NCI-H146 treated with DMSO at 0.1 percent for 48 hours (cell line): ENCODE results near the gene FILIP1L.
"Not testable (repeated sequence)": the region's sequence is repeated elsewhere in the genome, so short reads cannot be mapped to it uniquely, and the experiment has no call there.

Experiments
- DNase-seq: peaks from one replicate; lab custom pipeline; 2025; ENCODE audit not compliant: unreplicated experiment; lab: John Stamatoyannopoulos, UW

The FILIP1L gene

DNA sequence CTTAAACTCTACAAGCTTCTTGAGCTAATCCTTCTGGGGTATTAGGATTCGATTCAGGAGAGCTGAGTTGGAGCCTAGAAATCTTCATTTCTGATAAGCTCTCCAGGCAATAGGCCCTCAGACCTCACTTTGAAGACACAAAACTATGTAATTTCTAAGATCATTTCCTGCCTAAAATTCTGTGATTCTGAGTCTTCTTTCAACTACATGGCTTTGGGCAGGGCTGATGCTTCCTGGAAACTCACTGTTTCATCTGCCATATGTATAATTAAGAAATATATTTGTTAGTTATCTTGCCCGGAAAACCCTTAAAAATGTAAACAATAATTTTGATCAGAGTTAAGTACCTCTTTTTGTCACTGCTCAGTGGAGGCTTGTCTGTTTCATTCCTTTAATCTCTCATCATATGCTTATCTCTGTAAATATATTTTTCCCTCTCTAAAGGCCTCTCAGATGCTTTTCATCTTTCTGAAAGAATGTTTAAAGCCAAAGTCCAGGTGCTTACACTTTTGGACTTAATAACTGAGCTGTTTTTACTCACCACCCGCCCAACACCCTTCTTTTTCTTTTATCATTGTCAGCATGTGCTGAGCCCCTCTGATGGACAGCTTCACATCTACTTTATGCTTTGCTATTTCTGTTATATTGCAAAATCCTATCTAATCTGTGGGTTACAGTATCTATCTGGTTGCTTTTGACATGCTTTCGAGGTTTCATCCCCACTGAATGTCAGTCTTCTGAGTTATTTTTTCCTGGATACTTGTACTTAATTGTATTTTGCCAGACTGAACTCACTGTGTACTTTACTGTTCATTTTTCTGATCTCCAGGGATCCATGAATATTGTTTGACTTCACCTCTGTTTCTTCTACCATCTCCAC, 38.2 kb downstream of the FILIP1L start:
- DNase-seq: no peak

DNA sequence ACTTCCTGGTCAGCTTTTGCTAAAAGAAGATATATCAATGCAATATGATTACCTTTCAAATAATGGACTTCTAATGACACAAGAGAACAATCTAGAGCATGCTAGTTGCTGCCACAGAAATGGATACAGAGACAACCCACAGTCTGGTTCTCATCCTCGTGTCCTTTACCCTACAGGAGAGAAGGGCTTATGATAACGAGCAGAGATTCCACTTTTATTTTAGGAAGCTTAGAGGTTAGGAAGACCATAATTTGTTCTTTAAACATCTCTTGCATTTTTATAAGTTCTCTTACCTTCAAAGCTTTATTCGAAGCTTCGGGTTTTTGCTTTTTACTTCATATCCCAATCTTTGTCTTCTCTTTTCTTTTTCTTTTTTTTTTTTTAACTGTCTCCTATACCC, 39.1 kb downstream of the FILIP1L start:
- DNase-seq: no peak

DNA sequence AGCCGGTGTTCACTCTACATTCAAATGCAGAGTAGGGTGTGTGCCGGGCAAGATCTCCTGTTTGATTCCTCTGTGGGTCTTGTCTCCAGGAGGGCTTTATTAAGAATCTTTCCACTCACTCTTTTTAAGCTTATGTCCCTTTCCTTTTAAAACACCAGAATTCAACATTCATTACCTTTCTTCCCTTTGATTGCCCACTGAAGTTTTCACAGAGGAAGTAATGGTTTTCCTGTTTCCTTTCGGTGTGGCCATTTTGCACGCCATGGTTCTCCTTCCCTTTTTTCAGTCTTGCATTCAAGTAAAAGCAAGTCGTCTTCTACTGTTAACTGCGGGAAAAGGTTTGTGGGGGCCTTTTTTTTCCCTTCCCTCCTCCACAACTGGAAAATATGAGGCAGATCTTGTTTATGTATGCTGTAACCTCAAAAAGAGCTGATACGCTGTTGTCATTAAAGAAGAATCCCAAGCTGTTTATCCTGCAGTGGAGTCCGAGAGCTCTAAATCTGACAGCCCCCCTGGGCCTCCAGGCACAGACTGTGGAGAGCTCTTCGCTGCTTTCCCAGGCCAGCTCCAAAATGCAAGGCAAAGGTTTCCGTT, 40.5 kb downstream of the FILIP1L start:
- DNase-seq: no peak

DNA sequence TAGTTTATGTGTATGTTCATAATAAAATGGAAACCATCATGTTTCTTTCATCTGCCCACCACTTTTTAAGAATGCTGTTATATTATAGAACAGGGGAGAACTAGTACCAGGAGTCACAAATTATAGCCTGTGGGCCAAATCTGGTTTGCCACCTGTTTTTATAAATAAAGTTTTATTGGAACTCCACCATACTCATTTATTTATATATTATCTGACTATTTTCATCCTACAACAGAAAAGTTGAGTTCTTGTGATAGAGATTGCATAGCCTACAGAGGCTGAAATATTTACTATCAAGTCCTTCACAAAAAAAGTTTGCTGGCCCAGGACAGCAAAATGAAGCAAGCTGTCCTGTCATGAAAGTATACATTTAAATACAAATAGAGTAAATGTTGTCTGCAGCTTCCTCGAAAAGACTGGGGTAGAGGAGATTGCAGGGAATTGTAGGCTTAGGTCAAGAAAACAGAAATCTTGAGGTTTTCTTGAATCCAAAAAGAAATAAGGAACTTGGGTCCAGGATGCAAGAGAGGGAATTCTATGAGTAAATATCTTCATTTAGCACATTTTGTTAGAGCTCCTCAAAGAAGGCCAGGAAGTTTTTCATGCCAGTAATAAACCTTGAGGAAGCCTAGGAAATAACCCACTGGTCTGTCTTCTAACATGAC, 41.1 kb downstream of the FILIP1L start:
- DNase-seq: no peak

DNA sequence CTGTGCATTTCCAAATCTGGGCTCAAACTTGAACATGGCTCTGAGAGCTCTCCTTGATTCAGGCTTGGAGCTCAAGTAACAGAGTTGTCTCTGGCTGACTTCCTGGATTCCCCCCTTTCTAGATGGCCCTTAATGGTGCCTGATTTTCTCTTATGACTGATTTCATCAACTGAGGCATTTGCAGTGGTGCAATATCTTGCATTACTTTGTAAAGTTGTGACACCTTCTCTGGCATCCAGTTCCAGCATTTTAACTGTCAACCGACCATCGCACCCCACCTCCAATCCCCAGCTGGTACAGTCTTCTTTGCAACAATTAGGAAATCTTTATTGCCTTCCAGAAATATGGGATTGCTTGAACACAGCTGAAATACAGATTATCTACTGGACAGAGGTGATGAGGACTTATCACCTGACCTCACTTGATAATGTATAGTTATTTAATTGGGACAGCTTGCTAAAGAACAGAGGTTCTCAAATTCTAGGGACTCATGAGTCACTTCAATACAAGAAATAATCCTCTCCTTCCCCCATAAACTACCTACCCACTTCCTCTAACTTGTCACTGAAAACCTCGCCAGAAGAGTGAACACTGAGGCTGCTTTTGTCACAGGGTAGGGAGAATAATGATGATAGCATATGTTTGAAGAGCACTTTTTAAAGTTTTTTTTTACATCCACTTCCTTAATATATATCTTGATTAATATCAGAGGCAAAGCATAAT, 41.8 kb downstream of the FILIP1L start:
- no peak for DNase-seq

DNA sequence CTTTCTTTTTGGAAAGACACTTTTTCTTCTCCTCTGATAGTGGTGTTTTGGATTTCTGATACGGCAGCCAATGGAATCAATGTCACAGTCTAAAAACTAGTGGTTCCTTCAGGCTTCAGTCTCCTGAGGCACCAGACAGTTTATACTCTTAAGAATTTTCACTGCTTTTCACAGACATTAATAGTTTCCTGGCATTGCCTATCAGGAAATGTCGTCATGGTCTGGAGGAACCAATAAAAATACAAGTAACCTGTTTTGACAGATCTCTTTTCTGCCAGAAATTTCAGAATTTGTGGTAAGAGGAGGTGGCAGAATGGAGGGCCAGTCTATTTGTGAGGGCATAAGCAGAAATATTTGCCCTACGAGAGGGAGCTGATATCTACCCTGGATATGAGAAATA, 44.8 kb downstream of the FILIP1L start:
- no peak for DNase-seq

DNA sequence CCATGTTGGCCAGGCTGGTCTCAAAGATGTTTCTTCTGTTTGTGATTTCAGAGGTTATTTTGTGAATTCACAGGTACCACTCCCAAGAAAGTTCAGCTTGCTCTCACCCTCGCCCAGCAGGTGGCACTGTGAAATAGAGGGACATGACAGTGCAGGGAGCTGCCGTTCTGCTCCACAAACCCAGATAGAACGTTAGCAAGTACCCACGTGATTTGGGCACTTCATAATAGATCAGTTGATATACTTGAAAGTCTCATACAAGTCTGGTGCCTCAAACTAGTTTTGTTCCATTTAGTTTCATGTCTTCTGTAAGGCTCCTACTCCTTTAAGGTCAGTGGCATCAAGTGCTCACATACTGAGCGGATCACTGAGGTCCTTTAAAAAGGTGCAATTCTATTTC, 45.5 kb downstream of the FILIP1L start:
- peak; percentile 51 for DNase-seq

DNA sequence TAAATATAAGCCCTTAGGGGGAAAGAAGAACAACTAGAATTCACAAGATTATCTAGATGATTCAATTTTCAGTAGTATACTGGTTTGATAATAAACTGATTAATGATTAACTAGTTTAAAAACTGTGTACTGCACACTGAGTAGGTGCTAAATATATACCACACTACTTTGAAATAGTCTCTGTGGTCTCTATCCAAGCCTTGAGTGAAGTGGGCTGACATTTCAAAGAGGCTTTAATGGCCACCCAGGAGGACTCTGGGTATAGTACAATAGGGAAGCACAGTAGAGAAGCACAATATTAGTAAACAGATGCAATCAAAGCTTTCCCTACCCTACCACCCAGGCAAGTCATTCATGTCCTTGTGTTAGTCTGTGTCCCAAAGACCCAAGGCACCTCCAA, 46.7 kb downstream of the FILIP1L start:
- DNase-seq: no peak

DNA sequence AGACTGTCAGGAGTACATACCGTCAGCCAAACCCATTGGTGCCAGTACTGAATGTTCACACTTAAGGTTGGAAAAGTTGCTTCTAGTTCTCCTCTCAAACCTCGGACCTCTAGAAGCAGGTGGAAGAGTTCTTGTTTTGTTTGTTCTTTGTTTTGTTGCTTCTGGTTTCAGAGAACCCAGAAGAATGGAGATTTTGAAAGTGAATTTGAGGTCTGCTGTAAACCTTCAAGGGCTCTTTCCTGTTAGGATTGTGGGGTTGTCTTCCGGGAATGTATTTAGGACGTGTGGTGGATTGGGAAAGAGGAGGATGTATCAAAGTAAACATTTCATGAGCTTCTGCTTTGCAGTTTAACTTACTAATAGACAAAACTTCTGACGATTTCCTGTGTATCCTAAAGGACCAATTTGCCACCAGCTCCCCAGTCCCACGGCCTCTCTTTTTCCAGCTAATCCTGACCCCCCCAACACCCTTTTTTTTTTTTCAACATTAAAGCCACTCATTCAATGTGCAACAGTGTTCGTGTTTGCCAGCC, 50.3 kb downstream of the FILIP1L start:
- DNase-seq: no peak

DNA sequence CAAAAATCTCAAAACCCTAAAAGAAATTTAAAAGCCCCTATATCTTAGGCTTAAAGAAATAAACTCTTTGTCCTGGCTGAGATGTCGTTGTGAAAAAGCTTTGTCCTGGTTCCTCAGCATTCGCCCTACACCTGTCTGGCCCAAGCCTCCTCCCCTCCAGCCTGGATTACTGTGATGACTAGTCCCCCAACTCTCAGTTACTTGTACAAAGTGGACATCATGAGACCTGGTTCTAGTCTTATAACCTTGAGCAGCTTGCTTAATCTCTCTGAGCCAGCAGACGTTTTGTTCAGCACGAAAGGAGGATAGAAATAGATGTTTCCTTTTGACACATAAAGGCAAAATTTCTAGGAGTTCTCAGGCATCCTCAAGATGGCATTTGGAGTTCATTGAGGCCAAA, 51.6 kb downstream of the FILIP1L start:
- DNase-seq: no peak

DNA sequence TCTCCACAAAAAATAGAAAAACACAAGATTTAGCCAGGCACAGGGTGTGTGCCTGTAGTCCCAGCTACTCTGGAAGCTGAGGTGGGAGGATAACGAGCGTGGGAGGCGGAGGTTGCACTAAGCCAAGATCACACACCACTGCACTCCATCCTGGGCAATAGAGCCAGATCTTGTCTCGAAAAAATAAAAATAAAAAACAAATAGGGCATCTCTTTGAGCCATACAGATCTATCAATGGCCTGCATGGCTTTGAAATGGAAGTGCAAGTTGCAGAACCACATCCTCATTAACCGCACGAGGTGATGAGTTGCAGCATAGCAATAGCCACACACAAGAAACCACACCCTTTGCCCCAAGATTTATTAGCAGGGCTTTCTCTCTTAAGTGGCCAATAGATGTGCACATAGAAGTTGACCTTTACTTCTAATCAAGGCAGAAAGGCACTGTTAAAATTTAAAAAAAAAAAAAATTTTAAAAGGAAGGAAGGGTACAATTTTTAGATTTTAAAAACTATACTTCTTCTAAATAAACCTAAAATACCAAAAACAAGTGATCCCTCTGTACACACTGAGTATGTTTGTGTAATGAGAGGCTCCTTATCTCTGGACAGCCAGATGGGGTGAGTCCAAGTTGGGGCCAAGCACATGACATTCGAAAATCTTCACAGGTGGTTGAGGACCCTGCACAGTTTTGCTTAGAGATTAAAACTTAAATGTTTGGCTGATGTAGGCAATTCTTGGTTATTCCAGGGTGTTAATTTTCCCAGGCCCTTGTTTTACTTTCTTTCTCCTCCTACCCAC, 53.4 kb downstream of the FILIP1L start:
- no peak for DNase-seq

DNA sequence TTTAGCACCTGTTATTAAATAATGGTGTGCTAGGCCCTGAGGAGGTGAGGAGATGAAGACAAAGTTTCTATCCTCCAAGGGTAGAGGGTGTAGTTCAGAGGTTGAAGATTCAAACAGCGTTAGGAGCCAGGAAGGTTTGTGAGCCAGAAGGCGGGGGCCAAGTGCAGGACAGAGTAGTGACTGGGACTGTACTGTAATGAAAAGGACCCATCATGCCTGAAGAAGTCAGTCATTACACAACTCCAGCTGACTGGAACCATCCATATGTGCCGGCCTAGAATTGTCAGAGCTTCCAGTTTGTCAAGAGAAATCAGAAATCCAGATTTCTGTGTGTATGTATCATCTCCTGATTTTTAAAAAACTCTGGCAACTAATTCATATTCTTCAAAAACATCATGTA, 54.8 kb downstream of the FILIP1L start:
- no peak for DNase-seq

DNA sequence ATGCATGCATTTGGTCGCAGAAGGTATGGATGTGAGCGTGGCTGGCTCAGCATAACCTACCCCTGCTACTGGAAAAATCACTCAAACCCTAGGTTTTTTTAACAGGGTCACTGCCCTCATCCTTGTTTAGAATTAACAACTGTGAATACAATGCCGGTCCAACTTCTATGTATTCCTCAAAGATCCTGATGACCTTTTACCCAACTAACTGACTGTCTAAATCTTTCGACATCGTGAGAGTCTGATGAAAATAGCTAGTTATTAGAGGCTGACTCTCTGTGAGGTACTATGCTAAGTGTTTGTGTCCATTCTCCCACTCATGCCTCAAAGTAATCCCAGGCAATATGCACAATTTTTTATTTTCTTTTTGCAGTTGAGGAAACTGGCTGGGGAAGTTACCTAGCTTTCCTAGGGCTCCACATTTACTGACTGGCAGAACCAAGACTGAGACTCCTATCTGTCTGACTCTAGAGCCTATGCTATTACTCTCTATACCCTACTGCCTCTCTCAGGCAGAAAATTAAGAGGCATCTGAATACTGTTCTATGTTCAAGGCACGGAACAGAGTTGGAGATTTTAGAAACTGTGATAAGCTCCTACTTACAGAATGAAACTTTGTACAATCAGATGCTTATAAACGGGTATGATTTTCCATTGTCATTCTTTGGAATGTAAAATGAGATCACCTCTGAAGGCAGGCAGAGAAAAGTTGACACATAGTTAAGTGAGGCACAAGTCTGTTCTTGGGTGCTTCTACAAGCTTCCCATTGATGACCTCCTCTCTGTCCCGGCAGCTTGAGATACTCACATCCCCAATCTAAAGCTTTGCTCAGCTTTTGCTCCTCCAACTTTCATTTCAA, 56.4 kb downstream of the FILIP1L start:
- no peak for DNase-seq

DNA sequence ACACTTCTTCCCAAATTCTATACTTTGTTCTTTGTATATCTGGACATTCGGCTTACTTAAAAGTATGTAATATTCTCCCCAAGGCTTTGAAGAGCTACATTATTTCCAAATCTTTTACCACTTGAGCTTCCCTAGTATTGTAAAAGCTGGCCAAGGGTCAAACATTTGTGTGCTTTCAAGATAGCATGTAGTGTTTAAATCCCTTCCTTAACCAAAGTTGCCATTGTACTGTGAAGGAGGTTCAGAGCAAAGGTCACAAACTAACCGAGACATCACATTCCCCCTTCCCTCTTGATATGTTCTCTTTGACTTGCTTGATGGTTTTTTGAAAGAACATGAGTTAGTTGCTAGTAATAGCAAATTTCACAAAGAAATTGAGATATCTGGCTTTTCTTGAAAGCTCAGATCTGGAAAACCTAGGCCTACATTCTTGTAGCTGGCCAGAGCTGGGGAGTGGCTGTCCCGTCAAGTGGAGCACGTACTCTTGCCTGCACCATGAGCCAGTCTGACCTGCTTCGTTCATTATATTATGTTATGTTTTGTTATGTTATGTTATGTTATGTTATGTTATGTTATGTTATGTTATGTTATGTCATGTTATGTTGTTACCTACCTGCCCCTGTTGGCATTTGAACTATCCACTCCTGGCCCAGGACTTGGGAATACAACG, 60.2 kb downstream of the FILIP1L start:
- DNase-seq: no peak

DNA sequence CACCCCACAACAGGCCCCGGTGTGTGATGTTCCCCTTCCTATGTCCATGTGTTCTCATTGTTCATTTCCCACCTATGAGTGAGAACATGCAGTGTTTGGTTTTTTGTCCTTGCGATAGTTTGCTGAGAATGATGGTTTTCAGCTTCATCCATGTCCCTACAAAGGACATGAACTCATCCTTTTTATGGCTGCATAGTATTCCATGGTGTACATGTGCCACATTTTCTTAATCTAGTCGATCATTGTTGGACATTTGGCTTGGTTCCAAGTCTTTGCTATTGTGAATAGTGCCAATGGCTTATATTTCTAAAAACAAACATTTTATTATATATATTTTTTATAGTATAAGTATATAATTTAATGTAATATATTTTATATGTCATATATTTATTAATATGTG, 62.8 kb downstream of the FILIP1L start:
- not testable (repeated sequence) for DNase-seq

DNA sequence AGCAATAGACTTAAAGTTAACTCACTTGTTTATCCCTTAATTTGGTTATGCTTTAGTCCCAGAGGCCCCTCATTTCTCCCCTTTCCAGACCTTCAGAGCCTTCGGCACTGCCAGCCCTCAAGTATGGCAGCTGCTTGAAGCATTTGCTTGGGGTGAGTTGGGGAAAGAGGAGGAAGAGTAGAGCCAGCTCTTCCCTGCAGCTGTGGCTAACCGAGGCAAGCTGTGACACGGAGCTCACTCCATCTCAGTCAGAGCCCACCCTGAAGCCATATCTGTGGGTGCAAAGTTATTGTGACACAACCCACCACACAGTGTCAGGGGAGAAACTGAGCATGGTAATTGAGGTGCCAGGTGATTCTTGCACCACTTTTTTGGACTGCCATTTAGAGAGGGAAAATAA, 66.1 kb downstream of the FILIP1L start:
- DNase-seq: no peak

DNA sequence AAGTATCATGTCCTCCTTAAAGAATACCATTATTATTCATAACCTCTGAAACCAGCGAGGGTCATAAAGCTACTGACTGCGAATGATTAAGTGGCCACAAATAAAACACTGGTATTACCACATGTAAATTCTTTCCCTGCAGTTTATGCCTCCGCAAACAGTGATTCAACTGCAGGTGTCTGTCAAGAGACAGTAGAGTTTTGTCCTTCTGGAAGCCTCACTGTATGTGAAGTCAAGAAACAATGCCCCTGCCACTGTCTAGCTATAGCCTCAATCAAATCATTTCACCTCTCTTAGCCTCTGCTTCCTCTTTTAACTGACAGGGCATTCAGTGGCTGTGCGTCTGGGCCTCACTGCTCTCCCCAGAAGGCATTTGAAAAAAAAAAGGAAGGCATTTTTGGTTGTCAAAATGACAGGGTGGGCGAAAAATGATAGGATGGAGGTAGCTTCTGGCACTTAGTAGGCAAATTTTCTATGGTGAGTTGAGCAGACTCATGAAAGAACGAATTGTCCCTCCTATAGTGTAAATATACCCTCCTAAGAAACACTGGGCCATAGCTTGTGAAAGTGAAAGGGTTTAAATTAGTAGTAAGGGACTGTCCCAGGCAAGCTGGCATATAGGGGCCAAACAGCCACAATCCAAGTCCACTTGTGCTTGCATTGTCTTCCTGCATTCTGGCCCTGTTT, 66.7 kb downstream of the FILIP1L start:
- no peak for DNase-seq

DNA sequence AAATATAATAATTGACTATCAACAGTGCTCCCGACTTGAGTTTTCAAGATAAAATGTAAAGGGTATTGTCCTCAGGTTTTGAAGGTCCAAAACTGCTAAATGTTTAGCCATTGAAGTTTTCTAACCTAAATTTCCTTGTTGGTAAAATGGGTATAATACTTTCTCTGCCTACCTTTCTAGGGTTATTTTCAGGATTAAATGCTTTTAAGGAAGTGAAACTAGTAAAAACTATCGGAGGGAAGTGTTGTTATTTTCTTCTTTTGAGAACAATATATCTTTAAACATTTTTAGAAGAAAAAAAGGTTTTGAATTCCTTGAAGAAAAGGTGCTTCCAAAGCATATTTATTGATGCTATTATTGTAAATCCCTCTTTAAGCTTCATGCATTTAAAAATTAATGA, 67.3 kb downstream of the FILIP1L start:
- no peak for DNase-seq
